Spleen (tissue), 11 donors: Measurements from ENCODE around the gene AMPD1. TPM values are rescaled to one million over a fixed set of nuclear protein-coding genes. Genes with fewer than 3 reads are reported as not detected.

Experiments used
- DNase-seq: peaks from one replicate; pipeline ENCODE4 v3.0.0-alpha.2; 2020
- H3K27ac ChIP-seq, 8 donors: fragments of 200-600 bp; sonication (generic) in 7 of 8; 1 replicate in 4 of 8; 2 replicates in 4 of 8; pipeline versions ENCODE4 v1.5.0 to v1.8.0; 2016 to 2021; ENCODE audit warnings: inconsistent platforms in 4 of 8, mild to moderate bottlenecking in 4 of 8, moderate library complexity in 1 of 8
- H3K27me3 ChIP-seq, 7 donors: fragments of 200-600 bp; sonication (generic) in 6 of 7; replicated peaks in 1 of 7; 1 replicate in 4 of 7; 2 replicates in 3 of 7; pipeline versions ENCODE4 v1.5.0 to v1.8.0; 2016 to 2021; ENCODE audit warnings: inconsistent platforms in 3 of 7, mild to moderate bottlenecking in 1 of 7
- H3K36me3 ChIP-seq, 6 donors: fragments of 200-600 bp; sonication (generic) in 5 of 6; 1 replicate in 4 of 6; 2 replicates in 2 of 6; pipeline versions ENCODE4 v1.5.0 to v1.8.0; 2016 to 2021; ENCODE audit warnings: inconsistent platforms in 2 of 6
- H3K4me1 ChIP-seq, 6 donors: fragments of 200-600 bp; sonication (generic) in 5 of 6; 1 replicate in 3 of 6; 2 replicates in 3 of 6; pipeline versions ENCODE4 v1.5.0 to v1.8.0; 2016 to 2021; ENCODE audit warnings: inconsistent platforms in 3 of 6
- H3K4me3 ChIP-seq, 8 donors: fragments of 200-600 bp; sonication (generic) in 7 of 8; 1 replicate in 4 of 8; 2 replicates in 4 of 8; pipeline versions ENCODE4 v1.5.0 to v1.8.0; 2016 to 2021; ENCODE audit warnings: inconsistent platforms in 4 of 8, mild to moderate bottlenecking in 4 of 8, moderate library complexity in 2 of 8
- H3K9me3 ChIP-seq, 8 donors: fragments of 200-600 bp; sonication (generic) in 7 of 8; 1 replicate in 4 of 8; 2 replicates in 4 of 8; pipeline versions ENCODE4 v1.5.0 to v1.8.0; 2016 to 2021; ENCODE audit warnings: inconsistent platforms in 4 of 8
- POLR2A ChIP-seq, 3 donors: fragments of 450-650 bp; IDR thresholded peaks; one replicate each; pipeline ENCODE4 v1.5.1; 2017; ENCODE audit warnings: antibody characterized with exemption in 3 of 3, mild to moderate bottlenecking in 1 of 3
- POLR2AphosphoS5 ChIP-seq, 3 donors: sonication (generic); formaldehyde crosslinking; IDR thresholded peaks; one replicate each; pipeline ENCODE4 v1.5.1; 2017; ENCODE audit warnings: antibody characterized with exemption in 3 of 3
- WGBS, 5 donors: extraction: QIAGEN DNeasy Blood & Tissue Kit in 3 of 5; methylation state at CpG; one replicate each; pipeline versions ENCODE4 v1.1.5 to v1.1.7; 2013 to 2018; 5-methylcytosine and 5-hydroxymethylcytosine counted together
- intact Hi-C: fragments of 100-400 bp; cut with DNase I; formaldehyde crosslinking; loops from one replicate; pipeline ENCODE4 v1.15.0; 2023; ENCODE audit warnings: low total_unique reads
- polyA plus RNA-seq, 3 donors: library from polyadenylated mRNA; stranded (reverse); fragments of 200-250 nt; gene quantifications; one replicate each; pipeline ENCODE4 v1.2.1, GENCODE V29; 2013
- total RNA-seq, 7 donors: library from RNA; depleted of rRNA in 3 of 7; stranded (reverse); fragments of >200 nt in 3 of 7; fragmentation: NEBNext Ultra II Directional in 4 of 7; extraction: Animal tissue kit (Norgen Biotek cat#: 25700) in 4 of 7; gene quantifications; one replicate each; pipeline versions ENCODE4 v1.1.0 to v1.2.1, GENCODE V29; 2016 to 2021
- TF ChIP-seq, protein P1 (sequence below), 11 experiments: fragments of 200-600 bp in 7 of 11; fragments of 450-650 bp in 4 of 11; sonication (generic) in 4 of 11; IDR thresholded peaks in 8 of 11; conservative IDR thresholded peaks in 3 of 11; 1 replicate in 7 of 11; 2 replicates in 4 of 11; pipeline versions ENCODE4 v1.4.0 to v1.8.0; 2016 to 2021; ENCODE audit warnings: antibody characterized with exemption in 11 of 11, inconsistent platforms in 4 of 11, mild to moderate bottlenecking in 1 of 11
- donor health status: healthy with polysubstance abuse.
- donor health status: DM: no; HTN: no; CAD: no; lungs with moderate emphysema.
- donor health status: DM: no; HTN: no; CAD: no.
- donor health status: Bipolar disorder and iron deficiency.
- donor health status: healthy.
- donor health status: DM: no; HTN: no; CAD: no.
- donor health status: DM: yes; HTN: yes; CAD: no.

Gene AMPD1
- total and polyA plus RNA-seq, 10 donors, result 0.09 to 3.1 (median 1.2) TPM

DNA sequence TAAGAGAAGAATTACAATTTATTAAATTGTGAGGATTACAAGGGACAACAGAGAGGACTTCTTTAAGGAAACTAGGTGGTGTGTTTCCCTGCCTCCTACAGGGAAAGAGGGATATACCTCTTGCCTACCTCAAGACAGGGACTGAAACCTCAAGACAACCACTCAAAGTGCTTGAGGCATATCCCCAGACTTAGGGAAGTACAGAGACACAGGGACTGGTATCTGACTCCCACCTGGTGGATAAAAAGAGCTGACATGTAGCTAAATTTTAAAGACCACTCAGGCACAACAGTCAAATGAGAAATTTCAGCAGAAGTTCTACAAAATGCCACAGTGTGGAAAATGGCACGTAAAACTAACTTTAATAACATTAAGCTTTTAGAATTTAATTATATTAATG, 46.8 kb downstream of the AMPD1 start:
- TF ChIP-seq POLR2A (IDR thresholded peaks at IDR 0.05) (no peak), POLR2AphosphoS5 (IDR thresholded peaks at IDR 0.05) (no peak)
- TF ChIP-seq, protein P1, sequence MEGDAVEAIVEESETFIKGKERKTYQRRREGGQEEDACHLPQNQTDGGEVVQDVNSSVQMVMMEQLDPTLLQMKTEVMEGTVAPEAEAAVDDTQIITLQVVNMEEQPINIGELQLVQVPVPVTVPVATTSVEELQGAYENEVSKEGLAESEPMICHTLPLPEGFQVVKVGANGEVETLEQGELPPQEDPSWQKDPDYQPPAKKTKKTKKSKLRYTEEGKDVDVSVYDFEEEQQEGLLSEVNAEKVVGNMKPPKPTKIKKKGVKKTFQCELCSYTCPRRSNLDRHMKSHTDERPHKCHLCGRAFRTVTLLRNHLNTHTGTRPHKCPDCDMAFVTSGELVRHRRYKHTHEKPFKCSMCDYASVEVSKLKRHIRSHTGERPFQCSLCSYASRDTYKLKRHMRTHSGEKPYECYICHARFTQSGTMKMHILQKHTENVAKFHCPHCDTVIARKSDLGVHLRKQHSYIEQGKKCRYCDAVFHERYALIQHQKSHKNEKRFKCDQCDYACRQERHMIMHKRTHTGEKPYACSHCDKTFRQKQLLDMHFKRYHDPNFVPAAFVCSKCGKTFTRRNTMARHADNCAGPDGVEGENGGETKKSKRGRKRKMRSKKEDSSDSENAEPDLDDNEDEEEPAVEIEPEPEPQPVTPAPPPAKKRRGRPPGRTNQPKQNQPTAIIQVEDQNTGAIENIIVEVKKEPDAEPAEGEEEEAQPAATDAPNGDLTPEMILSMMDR (IDR thresholded peaks at IDR 0.05 in 8 of 11, conservative IDR thresholded peaks at IDR 0.05 in 3 of 11), result no peak
- no peak for DNase-seq
- intact Hi-C loops, result no loop called here
- Histone ChIP-seq H3K4me3 (no peak overlapping the region), H3K4me1 (no peaks in the 10 kb centered on the region), H3K27me3 (peaks cover 0 to 4% (median 0%) of the 10 kb centered on the region in 7 donors), H3K9me3 (no peaks in the 10 kb centered on the region), H3K36me3 (no peaks in the 10 kb centered on the region), H3K27ac (no peak overlapping the region)
- WGBS, 5 donors, result 92 to 98% (median 93%) methylated on average over 1 of the region's 1 CpG

DNA sequence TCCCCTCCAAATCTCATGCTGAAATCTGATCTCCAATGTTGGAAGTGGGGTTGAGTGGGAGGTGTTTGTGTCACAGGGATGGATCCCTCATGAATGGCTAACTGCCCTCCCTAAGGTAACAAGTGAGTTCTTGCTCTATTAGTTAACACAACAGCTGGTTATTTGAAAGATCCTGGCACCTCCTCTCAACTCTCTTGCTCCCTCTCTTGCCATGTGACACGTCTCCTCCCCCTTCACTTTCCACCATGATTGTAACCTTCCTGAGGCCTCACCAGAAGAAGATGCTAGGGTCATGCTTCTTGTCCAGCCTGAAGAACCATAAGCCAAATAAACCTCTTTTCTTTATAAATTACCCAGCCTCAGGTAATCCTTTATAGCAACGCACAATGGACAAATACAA, 54.0 kb downstream of the AMPD1 start:
- no peak for DNase-seq
- Histone ChIP-seq H3K36me3 (no peaks in the 10 kb centered on the region), H3K4me3 (no peak overlapping the region), H3K27ac (no peak overlapping the region), H3K9me3 (no peaks in the 10 kb centered on the region), H3K4me1 (no peaks in the 10 kb centered on the region), H3K27me3 (no peaks in the 10 kb centered on the region)
- TF ChIP-seq, protein P1 (IDR thresholded peaks at IDR 0.05 in 8 of 11, conservative IDR thresholded peaks at IDR 0.05 in 3 of 11), result no peak
- no peak for TF ChIP-seq POLR2A (IDR thresholded peaks at IDR 0.05)
- WGBS, 5 donors, result 83 to 89% (median 88%) methylated on average over 2 of the region's 2 CpGs
- intact Hi-C loops, result no loop called here

DNA sequence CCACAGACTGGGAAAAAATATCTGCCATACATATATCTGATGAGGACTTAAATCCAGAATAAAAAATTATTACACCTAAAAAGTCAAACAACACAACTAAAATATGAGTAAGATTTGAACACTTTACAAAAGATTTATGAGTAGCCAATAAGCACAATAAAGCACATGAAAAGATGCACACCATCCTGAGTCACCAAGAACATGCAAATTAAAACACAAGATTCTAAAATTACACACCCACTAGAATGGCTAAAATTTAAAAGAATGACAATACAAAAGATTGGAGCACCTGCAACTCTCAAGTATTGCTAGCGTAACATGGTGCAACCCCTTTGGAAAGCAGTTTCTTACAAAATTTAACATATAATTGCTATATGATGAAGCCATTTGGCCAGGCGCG, 56.4 kb downstream of the AMPD1 start:
- 66 to 82% (median 67%) methylated on average over 3 of the region's 3 CpGs for WGBS, 5 donors
- no peaks in the 10 kb centered on the region for H3K36me3 ChIP-seq
- no peak overlapping the region for H3K27ac ChIP-seq
- H3K9me3 ChIP-seq, result no peaks in the 10 kb centered on the region
- DNase-seq, result no peak
- intact Hi-C loops, result no loop called here
- no peaks in the 10 kb centered on the region for H3K4me1 ChIP-seq
- TF ChIP-seq POLR2AphosphoS5 (IDR thresholded peaks at IDR 0.05), result no peak
- TF ChIP-seq, protein P1 (IDR thresholded peaks at IDR 0.05 in 8 of 11, conservative IDR thresholded peaks at IDR 0.05 in 3 of 11), result no peak
- TF ChIP-seq POLR2A (IDR thresholded peaks at IDR 0.05), result no peak
- no peak overlapping the region for H3K4me3 ChIP-seq
- no peaks in the 10 kb centered on the region for H3K27me3 ChIP-seq

DNA sequence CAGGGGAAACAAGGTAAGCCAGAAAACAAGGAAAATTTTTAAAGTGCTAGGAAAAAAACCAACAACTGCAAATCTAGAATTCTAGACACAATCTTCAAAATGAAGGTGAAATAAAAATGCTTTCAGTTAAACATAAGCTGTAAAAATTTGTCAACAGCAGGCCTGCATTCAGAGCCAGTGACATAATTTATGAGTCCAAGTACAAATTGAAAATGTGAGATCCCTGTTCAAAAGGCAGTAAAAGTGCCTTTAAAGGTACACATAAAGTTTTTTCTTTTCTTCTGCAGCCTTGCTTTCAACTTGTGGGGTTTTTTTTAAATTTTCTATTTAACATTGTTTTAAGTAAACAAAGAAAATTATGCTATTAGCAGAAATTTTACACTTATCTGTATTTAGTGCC, 62.9 kb downstream of the AMPD1 start:
- DNase-seq, result no peak
- Histone ChIP-seq H3K4me3 (no peak overlapping the region), H3K4me1 (no peaks in the 10 kb centered on the region), H3K27me3 (peaks cover 0 to 10% (median 0%) of the 10 kb centered on the region in 7 donors), H3K9me3 (peaks cover 0 to 14% (median 9%) of the 10 kb centered on the region in 8 donors), H3K36me3 (no peaks in the 10 kb centered on the region), H3K27ac (no peak overlapping the region)
- intact Hi-C loops, result no loop called here
- TF ChIP-seq POLR2A (IDR thresholded peaks at IDR 0.05) (no peak), POLR2AphosphoS5 (IDR thresholded peaks at IDR 0.05) (no peak)
- TF ChIP-seq, protein P1 (IDR thresholded peaks at IDR 0.05 in 8 of 11, conservative IDR thresholded peaks at IDR 0.05 in 3 of 11), result no peak
